GM12878 (cell line): Measurements from ENCODE around the gene ZBTB16. TPM values are rescaled to one million over a fixed set of nuclear protein-coding genes. Genes with fewer than 3 reads are reported as not detected.

ENCODE experiments used
- ATAC-seq: fragments of 200-7000 bp; cut with Tn5 transposase; 3 replicates; pipeline ENCODE4 v1.9.1; 2020; ENCODE audit warnings: mild to moderate bottlenecking, moderate library complexity
- BruUV-seq: library from RNA; stranded (reverse); fragments of 400-500 nt; replicated peaks from 2 replicates; lab custom pipeline; 2021; lab: Mats Ljungman, UMichigan
- CTCF ChIA-PET: fragments of 300-600 bp; sonication (Branson Sonifier 250); formaldehyde crosslinking; extraction: SDS; loops from one replicate; lab custom pipeline; 2021; ENCODE audit warnings: inconsistent platforms; lab: Yijun Ruan, JAX
- POLR2A ChIA-PET: fragments of 350-600 bp; formaldehyde crosslinking; extraction: SDS; loops from one replicate; lab custom pipeline; 2021; ENCODE audit warnings: inconsistent platforms; lab: Charles Lee
- RAD21 ChIA-PET: fragments of 300-600 bp; sonication (Branson Sonifier 250); formaldehyde crosslinking; loops from one replicate; lab custom pipeline; 2023; ENCODE audit warnings: antibody characterized with exemption; ENCODE audit not compliant: unreplicated experiment; lab: Charles Lee
- SMC1A ChIA-PET: fragments of 300-600 bp; sonication (Branson Sonifier 250); formaldehyde crosslinking; loops from one replicate; lab custom pipeline; 2023; ENCODE audit not compliant: unreplicated experiment, uncharacterized antibody; lab: Charles Lee
- DNase-seq: peaks from one replicate; pipeline ENCODE4 v3.0.0-alpha.2; 2011; ENCODE audit warnings: low read depth, low spot score
- FAIRE-seq: peaks from 3 replicates; lab custom pipeline; 2011; peaks lifted over from hg19 to GRCh38; lab: Jason Lieb, UNC
- H2AFZ ChIP-seq: 2 replicates; pipeline ENCODE4 v1.6.0; 2011; ENCODE audit warnings: low read depth, low read length, control low read depth; ENCODE audit not compliant: control insufficient read depth
- H3K27ac ChIP-seq: 2 replicates; pipeline ENCODE4 v1.5.1; 2011; ENCODE audit warnings: control low read depth; ENCODE audit not compliant: control insufficient read depth, insufficient read depth
- H3K27me3 ChIP-seq, 2 experiments: replicated peaks in 1 of 2; 2 replicates each; pipeline versions ENCODE4 v1.6.0 to v1.6.1; 2011; ENCODE audit warnings: low read length in 1 of 2; ENCODE audit not compliant: control insufficient read depth in 2 of 2, insufficient read depth in 2 of 2
- H3K36me3 ChIP-seq, 2 experiments: 2 replicates each; pipeline ENCODE4 v1.5.1; 2011; ENCODE audit warnings: low read length in 1 of 2; ENCODE audit not compliant: control insufficient read depth in 2 of 2, insufficient read depth in 2 of 2
- H3K4me1 ChIP-seq: 2 replicates; pipeline ENCODE4 v1.6.1; 2011; ENCODE audit warnings: mild to moderate bottlenecking, low read length, moderate library complexity, mixed read lengths; ENCODE audit not compliant: control insufficient read depth, insufficient read depth
- H3K4me2 ChIP-seq: 2 replicates; pipeline ENCODE4 v1.6.0; 2011; ENCODE audit warnings: control low read depth; ENCODE audit not compliant: control insufficient read depth, insufficient read depth
- H3K4me3 ChIP-seq: fragments of 200-600 bp; sonication (generic); 2 replicates; pipeline ENCODE4 v1.5.1; 2016
- H3K79me2 ChIP-seq: 2 replicates; pipeline ENCODE4 v1.6.0; 2011; ENCODE audit warnings: low read length; ENCODE audit not compliant: control insufficient read depth, insufficient read depth
- H3K9ac ChIP-seq: 2 replicates; pipeline ENCODE4 v1.8.0; 2011; ENCODE audit warnings: low read length, control low read depth, mixed read lengths; ENCODE audit not compliant: control insufficient read depth, insufficient read depth
- H3K9me3 ChIP-seq: replicated peaks from 3 replicates; pipeline ENCODE4 v1.5.1; 2011; ENCODE audit warnings: mild to moderate bottlenecking, low read length; ENCODE audit not compliant: control insufficient read depth, insufficient read depth
- H4K20me1 ChIP-seq: 2 replicates; pipeline ENCODE4 v1.6.0; 2011; ENCODE audit not compliant: control insufficient read depth, insufficient read depth
- CREB1 ChIP-seq: IDR thresholded peaks from 2 replicates; pipeline ENCODE4 v1.6.1; 2012; ENCODE audit warnings: low read depth, mild to moderate bottlenecking, inconsistent platforms
- EP300 ChIP-seq, 2 experiments: fragments of 150-350 bp in 1 of 2; IDR thresholded peaks; 2 replicates each; pipeline ENCODE4 v1.6.1; 2011 to 2012; ENCODE audit warnings: low read depth in 2 of 2, low read length in 2 of 2, borderline replicate concordance in 1 of 2, improper control_type of control experiment in 1 of 2, inconsistent platforms in 1 of 2; ENCODE audit not compliant: control insufficient read depth in 1 of 2
- IRF4 ChIP-seq: IDR thresholded peaks from 2 replicates; pipeline ENCODE4 v1.6.1; 2011; ENCODE audit warnings: low read depth, low read length
- NRF1 ChIP-seq: conservative IDR thresholded peaks from 2 replicates; pipeline ENCODE4 v1.6.1; 2011; ENCODE audit warnings: mild to moderate bottlenecking, low read depth, low read length, improper control_type of control experiment
- SIX5 ChIP-seq: IDR thresholded peaks from 2 replicates; pipeline ENCODE4 v1.6.1; 2011; ENCODE audit warnings: mild to moderate bottlenecking, low read depth, low read length, moderate library complexity; ENCODE audit not compliant: severe bottlenecking
- STAT3 ChIP-seq: IDR thresholded peaks from 2 replicates; pipeline ENCODE4 v1.6.1; 2011; ENCODE audit warnings: low read depth, low read length, improper control_type of control experiment
- ZSCAN29 ChIP-seq: fragments of 450-650 bp; IDR thresholded peaks from 2 replicates; pipeline ENCODE4 v1.6.1; 2017; ENCODE audit warnings: mild to moderate bottlenecking, moderate library complexity
- WGBS: methylation state at CpG from one replicate; pipeline ENCODE4 v1.1.6; 2016; ENCODE audit warnings: low lambda C conversion rate; ENCODE audit not compliant: insufficient replicate concordance, insufficient coverage; ENCODE audit errors: missing lambda C conversion rate; 5-methylcytosine and 5-hydroxymethylcytosine counted together
- in situ Hi-C: fragments of 300-500 bp; cut with MboI; formaldehyde crosslinking; loops from 9 replicates; pipeline ENCODE4 v1.14.3; 2018; ENCODE audit warnings: mixed read lengths
- intact Hi-C: fragments of 100-400 bp; cut with micrococcal nuclease; formaldehyde crosslinking; loops from one replicate; pipeline ENCODE4 v1.14.2; 2022; ENCODE audit not compliant: unreplicated experiment
- polyA plus RNA-seq, 11 experiments: library from polyadenylated mRNA; depleted of rRNA in 4 of 11; unstranded in 6 of 11; stranded (reverse) in 5 of 11; fragments of >200 nt; fragmentation: Nextera tagmentation in 4 of 11; fragmentation: Illumina TruSeq in 1 of 11; extraction: Ambion mirVana in 4 of 11; extraction: Trizol in 1 of 11; gene quantifications; 1 replicate in 1 of 11; 2 replicates in 10 of 11; pipeline versions ENCODE4 v1.2.1 to v1.2.3, GENCODE V29; 2011 to 2016; ENCODE audit warnings: inconsistent platforms in 2 of 11, missing spikeins in 2 of 11, low read depth in 1 of 11
- total RNA-seq, 4 experiments: library from RNA; depleted of rRNA in 3 of 4; stranded (reverse); fragments of >200 nt in 3 of 4; fragmentation: Illumina TruSeq in 1 of 4; extraction: Trizol in 1 of 4; gene quantifications; 2 replicates each; pipeline versions ENCODE4 v1.2.1 to v1.2.3, GENCODE V29; 2013 to 2021
- TF ChIP-seq, protein P1 (sequence below): IDR thresholded peaks from 2 replicates; pipeline ENCODE4 v1.6.1; 2011; ENCODE audit warnings: mild to moderate bottlenecking, low read depth, low read length, moderate library complexity; ENCODE audit not compliant: insufficient replicate concordance
- TF ChIP-seq, protein P2 (sequence below): fragments of 450-650 bp; IDR thresholded peaks from 2 replicates; pipeline ENCODE4 v1.6.1; 2017; ENCODE audit warnings: mild to moderate bottlenecking, low read depth, inconsistent platforms; ENCODE audit not compliant: poor library complexity, severe bottlenecking

The ZBTB16 gene
- total and polyA plus RNA-seq, 10 of the 15 experiments (the other 5 are each of a cell fraction or from before 2014, with no cell fraction given): 0.38 TPM; not detected in 9

DNA sequence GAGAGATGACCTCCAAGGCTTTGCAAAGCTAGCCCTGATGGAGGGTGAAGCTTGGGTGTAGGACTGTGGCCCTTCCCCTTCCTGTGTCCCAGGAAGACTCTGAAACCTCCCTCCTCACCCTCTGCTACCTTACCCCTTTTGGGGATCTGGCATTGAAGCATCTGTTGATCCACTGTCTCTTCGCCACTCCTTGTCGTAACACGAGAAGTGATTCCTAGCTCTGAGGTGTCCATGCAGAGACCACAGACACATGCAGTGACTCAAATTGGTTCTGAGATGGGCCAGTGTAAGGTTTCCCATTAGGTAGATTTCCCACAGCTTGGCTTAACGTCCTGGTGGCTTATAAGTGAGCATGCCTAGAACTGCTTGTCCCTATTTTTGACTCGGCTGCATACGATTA, 101.4 kb downstream of the ZBTB16 start:
- in situ Hi-C loops (no loop called here), intact Hi-C loops (no loop called here)
- DNase-seq: no peak
- Histone ChIP-seq H3K36me3 (no peaks in the 10 kb centered on the region), H3K4me1 (peaks cover 6% of the 10 kb centered on the region; the same call in 1 of the 2 replicates), H3K9me3 (no peaks in the 10 kb centered on the region), H3K79me2 (no peaks in the 10 kb centered on the region), H3K9ac (no peak overlapping the region), H2AFZ (no peak overlapping the region), H3K4me2 (no peak overlapping the region), H3K27me3 (no peaks in the 10 kb centered on the region; a peak in 2 of 4 replicates), H4K20me1 (no peaks in the 10 kb centered on the region), H3K4me3 (no peak overlapping the region), H3K27ac (no peak overlapping the region)
- ChIA-PET POLR2A (interaction anchor here (0.5 kb wide), 1 partner anchor 285 kb away, joined by 3 read pairs; no protein-coding TSS in a partner anchor), RAD21 (no interaction called here), SMC1A (no interaction called here), CTCF (no interaction called here)
- no peak for FAIRE-seq
- 62% methylated on average over 6 of the region's 6 CpGs for WGBS
- no peak for ATAC-seq
- TF ChIP-seq STAT3: no peak
- TF ChIP-seq, protein P1, sequence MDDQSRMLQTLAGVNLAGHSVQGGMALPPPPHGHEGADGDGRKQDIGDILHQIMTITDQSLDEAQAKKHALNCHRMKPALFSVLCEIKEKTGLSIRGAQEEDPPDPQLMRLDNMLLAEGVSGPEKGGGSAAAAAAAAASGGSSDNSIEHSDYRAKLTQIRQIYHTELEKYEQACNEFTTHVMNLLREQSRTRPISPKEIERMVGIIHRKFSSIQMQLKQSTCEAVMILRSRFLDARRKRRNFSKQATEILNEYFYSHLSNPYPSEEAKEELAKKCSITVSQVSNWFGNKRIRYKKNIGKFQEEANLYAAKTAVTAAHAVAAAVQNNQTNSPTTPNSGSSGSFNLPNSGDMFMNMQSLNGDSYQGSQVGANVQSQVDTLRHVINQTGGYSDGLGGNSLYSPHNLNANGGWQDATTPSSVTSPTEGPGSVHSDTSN: no peak
- TF ChIP-seq IRF4: no peak
- no peak for TF ChIP-seq NRF1
- TF ChIP-seq SIX5: no peak
- TF ChIP-seq CREB1: no peak
- no peak for TF ChIP-seq EP300 (IDR thresholded peaks at IDR 0.05; ENCODE audit: borderline replicate concordance in 1 of 2, control insufficient read depth in 1 of 2, low read depth in 2 of 2, low read length in 2 of 2)
- TF ChIP-seq ZSCAN29: no peak
- TF ChIP-seq, protein P2, sequence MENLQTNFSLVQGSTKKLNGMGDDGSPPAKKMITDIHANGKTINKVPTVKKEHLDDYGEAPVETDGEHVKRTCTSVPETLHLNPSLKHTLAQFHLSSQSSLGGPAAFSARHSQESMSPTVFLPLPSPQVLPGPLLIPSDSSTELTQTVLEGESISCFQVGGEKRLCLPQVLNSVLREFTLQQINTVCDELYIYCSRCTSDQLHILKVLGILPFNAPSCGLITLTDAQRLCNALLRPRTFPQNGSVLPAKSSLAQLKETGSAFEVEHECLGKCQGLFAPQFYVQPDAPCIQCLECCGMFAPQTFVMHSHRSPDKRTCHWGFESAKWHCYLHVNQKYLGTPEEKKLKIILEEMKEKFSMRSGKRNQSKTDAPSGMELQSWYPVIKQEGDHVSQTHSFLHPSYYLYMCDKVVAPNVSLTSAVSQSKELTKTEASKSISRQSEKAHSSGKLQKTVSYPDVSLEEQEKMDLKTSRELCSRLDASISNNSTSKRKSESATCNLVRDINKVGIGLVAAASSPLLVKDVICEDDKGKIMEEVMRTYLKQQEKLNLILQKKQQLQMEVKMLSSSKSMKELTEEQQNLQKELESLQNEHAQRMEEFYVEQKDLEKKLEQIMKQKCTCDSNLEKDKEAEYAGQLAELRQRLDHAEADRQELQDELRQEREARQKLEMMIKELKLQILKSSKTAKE: no peak
- no TSS peak for BruUV-seq
